H1 (cell line): ENCODE results near the gene KCNQ1OT1. TPM values are rescaled to one million over a fixed set of nuclear protein-coding genes. Genes with fewer than 3 reads are reported as not detected.

Source experiments
- CTCF ChIA-PET: fragments of 300-600 bp; sonication (Branson Sonifier 250); formaldehyde crosslinking; loops from one replicate; lab custom pipeline; 2021; ENCODE audit not compliant: partially characterized antibody; lab: Charles Lee
- POLR2A ChIA-PET: fragments of 300-600 bp; sonication (Branson Sonifier 250); formaldehyde crosslinking; loops from one replicate; lab custom pipeline; 2021; ENCODE audit warnings: inconsistent platforms; ENCODE audit not compliant: partially characterized antibody; lab: Charles Lee
- DNase-seq, 2 experiments: peaks; one replicate each; pipeline versions ENCODE4 v3.0.0 to v3.0.0-alpha.2; 2010 to 2022; ENCODE audit warnings: low spot score in 2 of 2, low read depth in 1 of 2, mixed read lengths in 1 of 2
- FAIRE-seq: peaks from 2 replicates; lab custom pipeline; 2011; peaks lifted over from hg19 to GRCh38; lab: Jason Lieb, UNC
- H2AFZ ChIP-seq: 2 replicates; pipeline ENCODE4 v1.8.1; 2012; ENCODE audit warnings: low read length, inconsistent platforms
- H2AK5ac ChIP-seq: 2 replicates; pipeline ENCODE4 v1.6.1; 2013; ENCODE audit warnings: low read depth, low read length
- H2BK120ac ChIP-seq: replicated peaks from 2 replicates; pipeline ENCODE3; 2013; ENCODE audit warnings: low read depth, low read length, inconsistent platforms
- H2BK12ac ChIP-seq: 2 replicates; pipeline ENCODE4 v1.6.1; 2013; ENCODE audit warnings: low read depth, low read length
- H2BK15ac ChIP-seq: 2 replicates; pipeline ENCODE4 v1.6.1; 2013; ENCODE audit warnings: low read length
- H2BK20ac ChIP-seq: 2 replicates; pipeline ENCODE4 v1.6.1; 2013; ENCODE audit warnings: low read length
- H2BK5ac ChIP-seq: 2 replicates; pipeline ENCODE4 v1.6.1; 2013; ENCODE audit warnings: low read depth, low read length
- H3K14ac ChIP-seq: 2 replicates; pipeline ENCODE4 v1.6.1; 2013; ENCODE audit warnings: inconsistent platforms; ENCODE audit not compliant: insufficient read length
- H3K18ac ChIP-seq: 2 replicates; pipeline ENCODE4 v1.6.1; 2013; ENCODE audit warnings: low read length; ENCODE audit errors: extremely low read depth
- H3K23ac ChIP-seq: 2 replicates; pipeline ENCODE4 v1.6.1; 2013; ENCODE audit warnings: inconsistent platforms; ENCODE audit not compliant: insufficient read length
- H3K23me2 ChIP-seq: 2 replicates; pipeline ENCODE4 v1.6.1; 2013; ENCODE audit warnings: low read depth, low read length
- H3K27ac ChIP-seq: 2 replicates; pipeline ENCODE4 v1.6.1; 2011; ENCODE audit warnings: low read depth, low read length, inconsistent platforms
- H3K27me3 ChIP-seq, 4 experiments: replicated peaks in 1 of 4; 1 replicate in 1 of 4; 2 replicates in 3 of 4; pipeline versions ENCODE4 v1.6.1 to v1.8.1; 2011 to 2013; ENCODE audit warnings: low read length in 3 of 4, mild to moderate bottlenecking in 3 of 4, inconsistent platforms in 2 of 4, mixed read lengths in 2 of 4, moderate library complexity in 1 of 4; ENCODE audit not compliant: control insufficient read depth in 3 of 4, insufficient read depth in 3 of 4; ENCODE audit errors: extremely low read depth in 1 of 4
- H3K36me3 ChIP-seq, 4 experiments: 2 replicates each; pipeline versions ENCODE4 v1.6.1 to v1.8.1; 2011 to 2013; ENCODE audit warnings: mild to moderate bottlenecking in 4 of 4, low read length in 3 of 4, moderate library complexity in 2 of 4, control low read depth in 1 of 4, inconsistent platforms in 1 of 4; ENCODE audit not compliant: insufficient read depth in 4 of 4, control insufficient read depth in 2 of 4
- H3K4ac ChIP-seq: replicated peaks from 2 replicates; pipeline ENCODE3; 2013; ENCODE audit warnings: low read length, low read depth, mixed read lengths, inconsistent platforms; ENCODE audit not compliant: insufficient read length
- H3K4me1 ChIP-seq, 4 experiments: replicated peaks in 1 of 4; 1 replicate in 1 of 4; 2 replicates in 3 of 4; pipeline versions ENCODE4 v1.6.1 to v1.8.1; 2011 to 2013; ENCODE audit warnings: low read length in 3 of 4, inconsistent platforms in 2 of 4, mixed read lengths in 1 of 4; ENCODE audit not compliant: insufficient read depth in 4 of 4, control insufficient read depth in 3 of 4
- H3K4me2 ChIP-seq, 2 experiments: 2 replicates each; pipeline versions ENCODE4 v1.6.1 to v1.8.1; 2011 to 2013; ENCODE audit warnings: low read depth in 2 of 2, low read length in 2 of 2, control low read depth in 1 of 2, inconsistent platforms in 1 of 2, mild to moderate bottlenecking in 1 of 2; ENCODE audit not compliant: insufficient read depth in 1 of 2
- H3K4me3 ChIP-seq, 4 experiments: fragments of 200-600, 300-600 bp in 1 of 4; sonication (generic), shearing (Covaris generic), sonication (Bioruptor Twin) in 1 of 4; 2 replicates each; pipeline versions ENCODE4 v1.5.1 to v1.8.1; 2011 to 2016; ENCODE audit warnings: low read length in 4 of 4, low read depth in 3 of 4, control low read depth in 2 of 4, inconsistent platforms in 2 of 4, mild to moderate bottlenecking in 2 of 4, mixed read lengths in 1 of 4, moderate library complexity in 1 of 4; ENCODE audit not compliant: insufficient read depth in 2 of 4; ENCODE audit errors: extremely low read depth in 1 of 4
- H3K56ac ChIP-seq: replicated peaks from 2 replicates; pipeline ENCODE3; 2013; ENCODE audit warnings: low read depth, mild to moderate bottlenecking, mixed read lengths, low read length, inconsistent platforms; ENCODE audit not compliant: insufficient read length
- H3K79me1 ChIP-seq: 2 replicates; pipeline ENCODE4 v1.6.1; 2013; ENCODE audit warnings: low read depth, low read length, control low read depth
- H3K79me2 ChIP-seq, 2 experiments: 2 replicates each; pipeline versions ENCODE4 v1.6.1 to v1.8.1; 2012 to 2013; ENCODE audit warnings: low read length in 2 of 2, mild to moderate bottlenecking in 2 of 2, inconsistent platforms in 1 of 2; ENCODE audit not compliant: insufficient read depth in 2 of 2, control insufficient read depth in 1 of 2
- H3K9ac ChIP-seq, 4 experiments: replicated peaks in 1 of 4; 1 replicate in 1 of 4; 2 replicates in 3 of 4; pipeline versions ENCODE4 v1.6.1 to v1.8.1; 2011 to 2013; ENCODE audit warnings: low read depth in 3 of 4, low read length in 3 of 4, control low read depth in 2 of 4, mild to moderate bottlenecking in 2 of 4, moderate library complexity in 2 of 4, inconsistent platforms in 1 of 4; ENCODE audit errors: extremely low read depth in 1 of 4
- H3K9me3 ChIP-seq, 2 experiments: 2 replicates each; pipeline versions ENCODE4 v1.6.1 to v1.8.1; 2012 to 2013; ENCODE audit warnings: mild to moderate bottlenecking in 2 of 2, moderate library complexity in 2 of 2, control low read depth in 1 of 2, inconsistent platforms in 1 of 2, low read depth in 1 of 2, low read length in 1 of 2, mixed read lengths in 1 of 2; ENCODE audit not compliant: insufficient read depth in 2 of 2
- H4K20me1 ChIP-seq, 2 experiments: replicated peaks in 1 of 2; 2 replicates each; pipeline versions ENCODE3 to v1.8.1; 2011 to 2013; ENCODE audit warnings: inconsistent platforms in 2 of 2, low read length in 2 of 2, mild to moderate bottlenecking in 1 of 2; ENCODE audit not compliant: insufficient read depth in 2 of 2, control insufficient read depth in 1 of 2
- H4K5ac ChIP-seq: 2 replicates; pipeline ENCODE4 v1.6.1; 2013; ENCODE audit warnings: low read length, low read depth, mixed read lengths, inconsistent platforms; ENCODE audit not compliant: insufficient read length
- H4K8ac ChIP-seq: 2 replicates; pipeline ENCODE4 v1.8.0; 2013; ENCODE audit warnings: mild to moderate bottlenecking, moderate library complexity, low read length, inconsistent platforms; ENCODE audit not compliant: insufficient read depth; ENCODE audit errors: extremely low read depth
- H4K91ac ChIP-seq: replicated peaks from 2 replicates; pipeline ENCODE3; 2013; ENCODE audit warnings: low read length, mixed read lengths, inconsistent platforms; ENCODE audit not compliant: insufficient read length
- GABPA ChIP-seq: IDR thresholded peaks from 2 replicates; pipeline ENCODE4 v1.6.1; 2011; ENCODE audit warnings: mild to moderate bottlenecking, low read length, moderate library complexity, borderline replicate concordance; ENCODE audit not compliant: insufficient read depth
- KDM5A ChIP-seq: fragments of 200-600 bp; IDR thresholded peaks from 2 replicates; pipeline ENCODE4 v1.7.1; 2012; ENCODE audit warnings: mild to moderate bottlenecking, low read length, inconsistent platforms, mixed read lengths
- RFX5 ChIP-seq: IDR thresholded peaks from 2 replicates; pipeline ENCODE4 v1.6.1; 2011; ENCODE audit warnings: low read depth, low read length, improper control_type of control experiment, borderline replicate concordance
- SIRT6 ChIP-seq: IDR thresholded peaks from one replicate; pipeline ENCODE4 v1.7.1; 2012; ENCODE audit warnings: low read length, inconsistent platforms
- TCF12 ChIP-seq: IDR thresholded peaks from 2 replicates; pipeline ENCODE4 v1.6.1; 2011; ENCODE audit warnings: low read depth, mild to moderate bottlenecking, low read length
- YY1 ChIP-seq: IDR thresholded peaks from 2 replicates; pipeline ENCODE4 v1.6.1; 2011; ENCODE audit warnings: low read depth, mild to moderate bottlenecking, low read length
- WGBS, 2 experiments: shearing (Covaris generic) in 1 of 2; methylation state at CpG; one replicate each; pipeline versions ENCODE4 v1.1.6 to v1.1.7; 2013 to 2015; ENCODE audit warnings: low lambda C conversion rate in 2 of 2, mixed read lengths in 2 of 2, inconsistent platforms in 1 of 2, low coverage in 1 of 2, missing lambda C conversion rate in 1 of 2; ENCODE audit not compliant: insufficient replicate concordance in 2 of 2, insufficient coverage in 1 of 2, insufficient read length in 1 of 2; ENCODE audit errors: extremely low coverage in 1 of 2, missing lambda C conversion rate in 1 of 2; 5-methylcytosine and 5-hydroxymethylcytosine counted together
- polyA plus RNA-seq, 7 experiments: library from polyadenylated mRNA; depleted of rRNA in 3 of 7; stranded (reverse) in 5 of 7; unstranded in 2 of 7; fragments of >200 nt in 5 of 7; fragments of 200-250 nt in 2 of 7; gene quantifications; 1 replicate in 5 of 7; 2 replicates in 1 of 7; 4 replicates in 1 of 7; pipeline versions ENCODE4 v1.2.1 to v1.2.3, GENCODE V29; 2011 to 2013; ENCODE audit warnings: missing spikeins in 2 of 7, mixed read lengths in 2 of 7
- total RNA-seq: library from RNA; stranded (reverse); fragmentation: NEBNext Ultra II Directional; extraction: Animal tissue kit (Norgen Biotek cat#: 25700); gene quantifications from 2 replicates; pipeline ENCODE4 v1.2.1, GENCODE V29; 2021

Gene KCNQ1OT1
- total and polyA plus RNA-seq, 2 of the 8 experiments (the other 6 are each of a cell fraction or from before 2014, with no cell fraction given), result 0.21 to 1.2 TPM

- H3K27ac ChIP-seq, result no peak overlapping the region
- no peaks in the 10 kb centered on the region for H3K23me2 ChIP-seq
- no peaks in the 10 kb centered on the region for H3K36me3 ChIP-seq
- H3K27me3 ChIP-seq, result peaks cover 0 to 68% (median 35%) of the 10 kb centered on the region in 4 experiments; a peak in 6 of 7 replicates
- H3K4me2 ChIP-seq, result no peak overlapping the region
- H3K56ac ChIP-seq, result no peak overlapping the region
- H4K20me1 ChIP-seq, result no peaks in the 10 kb centered on the region
- no peak overlapping the region for H2BK12ac ChIP-seq
- no peaks in the 10 kb centered on the region for H3K79me2 ChIP-seq
- no peak overlapping the region for H4K5ac ChIP-seq
- no peak overlapping the region; the same call in 1 of the 2 replicates for H4K8ac ChIP-seq
- no peak overlapping the region for H2BK15ac ChIP-seq
- TF ChIP-seq RFX5, result no peak
- no peak for TF ChIP-seq GABPA
- no peak for TF ChIP-seq TCF12
- TF ChIP-seq KDM5A, result no peak
- TF ChIP-seq YY1, result no peak
- no peak for TF ChIP-seq SIRT6
- TF ChIP-seq, all 59 proteins: peak for 0
- ChIA-PET CTCF (interaction anchor here (0.6 to 1.3 kb wide), 2 partner anchors 195 to 430 kb away, joined by 3 to 4 read pairs; no protein-coding TSS in a partner anchor), POLR2A (no interaction called here)
- no peak overlapping the region for H2BK5ac ChIP-seq
- no peak overlapping the region for H3K18ac ChIP-seq
- H2BK120ac ChIP-seq, result no peak overlapping the region
- no peak overlapping the region for H2AK5ac ChIP-seq
- no peaks in the 10 kb centered on the region for H3K79me1 ChIP-seq
- peaks cover 12 to 25% of the 10 kb centered on the region in 2 experiments for H3K9me3 ChIP-seq
- H3K9ac ChIP-seq, result no peak overlapping the region
- WGBS, 2 experiments, result 90% methylated on average over 18 of the region's 18 CpGs; no CpG with 5 or more reads in 1 of the 2 experiments
- no peak overlapping the region for H3K4me3 ChIP-seq
- H3K4ac ChIP-seq, result no peak overlapping the region
- FAIRE-seq (no peak), DNase-seq (no peak)
- no peak overlapping the region for H2BK20ac ChIP-seq
- no peak overlapping the region for H3K14ac ChIP-seq
- no peak overlapping the region for H2AFZ ChIP-seq
- H3K23ac ChIP-seq, result no peak overlapping the region
- H4K91ac ChIP-seq, result no peak overlapping the region
- H3K4me1 ChIP-seq, result no peaks in the 10 kb centered on the region
Observed at GRCh38 chr11:2728663-2729332, 29.0 kb upstream of the KCNQ1OT1 start.
